ENCODE data around the gene IL17REL. TPM values are rescaled to one million over a fixed set of nuclear protein-coding genes. Genes with fewer than 3 reads are reported as not detected.

Gene IL17REL
- total and polyA plus RNA-seq, 10 of the 15 experiments (the other 5 are each of a cell fraction or from before 2014, with no cell fraction given) = 0.03 TPM; not detected in 9

DNA sequence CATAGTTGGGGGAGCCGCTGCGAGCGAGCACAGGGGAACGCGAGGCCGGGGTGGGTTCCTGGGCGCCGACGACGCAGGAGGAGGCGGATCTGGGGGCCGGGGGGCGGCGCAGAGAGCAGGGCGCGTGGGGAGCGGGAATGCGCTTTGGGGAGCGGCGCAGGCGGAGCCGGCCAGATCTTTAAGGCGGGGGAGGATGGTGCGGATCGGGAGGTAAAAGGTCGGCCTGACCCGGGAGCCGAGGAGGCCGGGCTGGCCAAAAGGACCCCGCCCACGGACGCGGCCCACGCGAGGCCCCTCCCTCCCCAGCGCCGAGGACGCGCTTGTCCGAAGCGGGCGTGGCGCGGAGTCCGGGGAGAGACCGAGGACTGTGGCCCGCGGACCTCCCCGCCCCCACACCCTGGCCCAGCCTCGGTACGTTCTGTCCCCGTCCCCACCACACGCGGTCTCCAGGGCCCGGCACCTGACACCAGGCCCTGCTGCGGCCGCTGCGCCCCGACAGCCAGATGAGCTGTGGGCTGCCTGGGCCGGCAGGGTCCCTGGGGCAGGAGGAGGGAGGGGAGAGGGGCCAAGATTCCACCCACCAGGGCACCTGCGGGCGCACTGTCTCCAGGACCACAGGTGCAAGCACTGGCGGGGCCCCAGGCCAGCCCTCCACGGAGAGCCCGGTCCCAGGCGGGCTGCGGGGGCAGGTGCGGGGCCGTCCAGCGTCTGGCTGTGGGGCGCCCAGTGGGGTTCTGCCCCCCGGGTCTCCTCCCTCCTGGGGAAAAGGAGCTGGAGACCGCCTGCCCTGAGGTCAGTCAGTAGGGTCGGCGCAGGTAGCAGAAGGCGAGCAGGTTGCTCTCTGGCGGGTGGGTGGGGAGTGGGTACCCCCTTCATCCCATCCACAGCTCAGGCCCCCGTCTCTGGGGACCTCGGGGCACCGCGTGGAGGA lies 41.1 kb downstream of the IL17REL start (continued):
- TF ChIP-seq REST (IDR thresholded peaks at IDR 0.05; ENCODE audit: low read depth, low read length) (no peak), JUND (IDR thresholded peaks at IDR 0.05; ENCODE audit: low read depth, low read length) (no peak), ZBTB33 (IDR thresholded peaks at IDR 0.05) (no peak), TCF3 (IDR thresholded peaks at IDR 0.05; ENCODE audit: borderline replicate concordance, insufficient read depth, low read depth, low read length) (no peak), CHD1 (IDR thresholded peaks at IDR 0.05; ENCODE audit: low read depth, low read length) (no peak), MTA2 (IDR thresholded peaks at IDR 0.05; ENCODE audit: low read depth) (no peak), SREBF1 (IDR thresholded peaks at IDR 0.05; ENCODE audit: low read length) (no peak), JUNB (IDR thresholded peaks at IDR 0.05) (no peak), RB1 (IDR thresholded peaks at IDR 0.05; ENCODE audit: borderline replicate concordance) (no peak), HDGF (IDR thresholded peaks at IDR 0.05) (no peak), MEF2A (IDR thresholded peaks at IDR 0.05; ENCODE audit: insufficient read depth, low read depth, low read length) (no peak), CBFB (IDR thresholded peaks at IDR 0.05; ENCODE audit: low read depth) (no peak; the same call in 1 of the 2 replicates), EZH2 (IDR thresholded peaks at IDR 0.05; ENCODE audit: borderline replicate concordance, control insufficient read depth, low read depth, low read length) (no peak), CHD4 (IDR thresholded peaks at IDR 0.05) (no peak), IRF4 (IDR thresholded peaks at IDR 0.05; ENCODE audit: low read depth, low read length) (no peak), CBX5 (IDR thresholded peaks at IDR 0.05; ENCODE audit: low read depth) (no peak)
- TF ChIP-seq, protein P1, sequence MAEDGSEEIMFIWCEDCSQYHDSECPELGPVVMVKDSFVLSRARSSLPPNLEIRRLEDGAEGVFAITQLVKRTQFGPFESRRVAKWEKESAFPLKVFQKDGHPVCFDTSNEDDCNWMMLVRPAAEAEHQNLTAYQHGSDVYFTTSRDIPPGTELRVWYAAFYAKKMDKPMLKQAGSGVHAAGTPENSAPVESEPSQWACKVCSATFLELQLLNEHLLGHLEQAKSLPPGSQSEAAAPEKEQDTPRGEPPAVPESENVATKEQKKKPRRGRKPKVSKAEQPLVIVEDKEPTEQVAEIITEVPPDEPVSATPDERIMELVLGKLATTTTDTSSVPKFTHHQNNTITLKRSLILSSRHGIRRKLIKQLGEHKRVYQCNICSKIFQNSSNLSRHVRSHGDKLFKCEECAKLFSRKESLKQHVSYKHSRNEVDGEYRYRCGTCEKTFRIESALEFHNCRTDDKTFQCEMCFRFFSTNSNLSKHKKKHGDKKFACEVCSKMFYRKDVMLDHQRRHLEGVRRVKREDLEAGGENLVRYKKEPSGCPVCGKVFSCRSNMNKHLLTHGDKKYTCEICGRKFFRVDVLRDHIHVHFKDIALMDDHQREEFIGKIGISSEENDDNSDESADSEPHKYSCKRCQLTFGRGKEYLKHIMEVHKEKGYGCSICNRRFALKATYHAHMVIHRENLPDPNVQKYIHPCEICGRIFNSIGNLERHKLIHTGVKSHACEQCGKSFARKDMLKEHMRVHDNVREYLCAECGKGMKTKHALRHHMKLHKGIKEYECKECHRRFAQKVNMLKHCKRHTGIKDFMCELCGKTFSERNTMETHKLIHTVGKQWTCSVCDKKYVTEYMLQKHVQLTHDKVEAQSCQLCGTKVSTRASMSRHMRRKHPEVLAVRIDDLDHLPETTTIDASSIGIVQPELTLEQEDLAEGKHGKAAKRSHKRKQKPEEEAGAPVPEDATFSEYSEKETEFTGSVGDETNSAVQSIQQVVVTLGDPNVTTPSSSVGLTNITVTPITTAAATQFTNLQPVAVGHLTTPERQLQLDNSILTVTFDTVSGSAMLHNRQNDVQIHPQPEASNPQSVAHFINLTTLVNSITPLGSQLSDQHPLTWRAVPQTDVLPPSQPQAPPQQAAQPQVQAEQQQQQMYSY (CRISPR knock-in tag; IDR thresholded peaks at IDR 0.05) = no peak
